Measurements from ENCODE around the gene HPCAL4. TPM values are rescaled to one million over a fixed set of nuclear protein-coding genes. Genes with fewer than 3 reads are reported as not detected.
A peak's percentile ranks its signal among the peaks of the same experiment; 100 is the strongest.

HPCAL4 gene
- total RNA-seq, 1 donor from 2014 or later = 0.05 TPM

DNA sequence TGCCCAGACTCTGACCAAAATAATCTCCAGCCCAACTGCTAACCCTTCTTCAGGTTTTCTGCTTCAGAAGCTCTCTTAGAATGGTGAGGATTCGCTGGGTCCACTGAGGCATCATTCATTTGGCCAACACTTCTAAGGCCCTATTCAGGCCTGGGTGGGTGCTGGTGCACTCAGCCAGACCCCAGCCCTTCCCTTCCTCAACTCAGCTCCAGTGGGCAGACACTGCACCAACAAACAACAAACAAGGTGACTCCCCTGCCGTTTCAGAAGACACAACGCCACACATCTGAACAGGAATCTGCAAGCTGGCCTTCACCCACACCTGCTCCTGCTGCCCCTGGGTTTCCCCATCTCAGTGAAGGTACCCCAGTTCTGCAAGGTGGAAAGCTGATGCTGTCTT lies 57.8 kb downstream of the HPCAL4 start:
- no peak for DNase-seq (ENCODE audit: low spot score)
- intact Hi-C loops (cut with DNase I) = no loop called here

DNA sequence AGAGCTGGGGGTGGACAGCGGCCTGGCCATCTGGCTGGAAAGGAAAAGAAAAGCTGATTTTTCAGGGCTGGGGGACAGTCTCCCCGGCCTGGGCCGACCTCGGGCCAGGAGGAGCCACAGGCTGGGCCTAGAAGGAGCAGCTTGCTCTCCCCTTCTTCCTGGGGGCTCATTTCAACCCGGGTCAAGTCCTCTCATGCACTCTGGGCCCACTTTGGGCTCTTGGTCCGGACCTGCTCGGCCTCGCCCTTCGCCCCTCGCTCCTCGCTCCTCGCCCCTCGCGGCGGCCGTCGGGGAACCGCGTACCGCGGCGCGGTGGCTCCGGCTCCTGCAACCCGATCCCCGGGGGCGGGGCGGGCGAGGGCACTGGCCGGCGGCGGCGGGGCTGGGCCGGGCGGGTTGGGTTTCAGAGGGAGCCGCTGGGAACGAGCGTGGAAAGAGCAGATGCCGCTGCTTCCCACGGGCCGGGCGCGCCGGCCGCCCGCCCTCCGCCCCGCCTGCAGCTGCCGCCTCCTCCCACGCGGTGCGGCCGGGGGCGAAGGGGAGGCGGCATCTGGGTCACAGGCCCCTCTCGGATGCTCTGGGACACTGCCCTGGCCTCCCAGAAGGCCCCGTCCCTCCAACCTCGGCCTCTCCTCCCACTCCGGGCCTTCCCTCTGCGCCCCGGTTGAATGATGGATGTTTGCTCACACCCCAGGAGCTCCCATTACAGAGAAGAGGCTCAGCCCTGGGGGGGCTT lies 58.4 kb downstream of the HPCAL4 start:
- peak; percentile 80 for DNase-seq (ENCODE audit: low spot score)
- intact Hi-C loops (cut with DNase I) = no loop called here

DNA sequence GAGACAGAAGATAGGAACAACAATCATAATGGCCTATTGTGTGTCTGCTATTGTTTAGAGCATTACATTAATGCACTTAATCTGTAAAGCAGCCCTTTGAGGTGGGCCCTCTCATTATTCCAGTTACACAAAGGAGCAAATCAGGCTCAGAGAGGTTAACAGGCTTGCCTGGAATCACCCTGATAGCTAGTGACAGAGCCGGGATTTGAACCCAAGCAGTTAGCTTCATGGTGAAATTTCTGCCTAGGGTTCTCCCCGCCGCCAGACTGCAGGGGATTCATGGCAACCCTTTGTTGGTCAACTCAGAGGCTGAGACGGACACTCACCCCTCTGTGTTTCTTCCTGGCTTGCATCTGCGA lies 58.9 kb downstream of the HPCAL4 start:
- intact Hi-C loops (cut with DNase I) = no loop called here
- no peak for DNase-seq (ENCODE audit: low spot score)

DNA sequence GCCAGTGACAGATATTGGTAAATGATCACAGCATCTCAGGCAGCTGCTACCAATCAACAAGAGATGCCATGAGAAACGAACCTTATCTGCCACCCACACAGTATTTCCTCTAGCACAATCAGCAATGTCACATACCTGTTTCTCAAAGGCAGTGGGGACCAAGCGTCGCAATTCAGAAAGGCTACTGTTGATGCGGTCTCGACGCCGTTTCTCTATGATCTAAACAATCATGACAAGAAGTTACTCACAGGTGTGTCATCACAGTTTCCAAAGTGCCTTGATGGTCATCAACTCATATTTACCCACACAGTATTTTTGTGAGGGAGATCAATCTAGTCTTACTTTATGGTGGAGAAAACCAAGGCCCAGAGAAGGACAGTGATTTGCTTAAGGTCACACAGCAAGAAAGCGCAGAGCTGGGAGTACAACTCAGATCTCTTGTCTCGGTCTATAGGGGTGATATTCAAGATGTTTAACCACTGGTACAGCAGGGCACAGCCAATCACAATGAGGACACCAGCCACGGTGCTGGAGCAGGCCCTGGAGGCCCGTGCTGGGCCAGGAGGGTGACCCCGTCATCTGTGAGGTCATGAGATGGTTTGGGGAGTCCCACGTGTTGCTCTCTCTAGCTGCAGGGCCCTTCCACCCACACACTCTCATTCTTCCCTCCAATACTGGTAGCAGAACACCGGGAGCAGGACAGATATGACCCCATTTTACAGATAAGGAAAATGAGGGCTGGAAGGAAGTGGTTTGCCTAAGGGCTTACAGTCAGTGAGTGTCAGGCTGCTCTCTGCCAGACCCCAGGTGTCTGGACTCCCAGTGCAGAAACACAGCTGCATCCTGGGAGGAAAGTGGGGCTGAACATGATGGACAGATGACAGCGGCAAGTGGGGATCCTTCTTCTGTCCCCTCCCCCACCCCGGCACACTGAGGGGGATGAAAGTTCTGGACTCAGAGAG lies 59.6 kb downstream of the HPCAL4 start:
- intact Hi-C loops (cut with DNase I) = no loop called here
- DNase-seq (ENCODE audit: low spot score) = no peak

DNA sequence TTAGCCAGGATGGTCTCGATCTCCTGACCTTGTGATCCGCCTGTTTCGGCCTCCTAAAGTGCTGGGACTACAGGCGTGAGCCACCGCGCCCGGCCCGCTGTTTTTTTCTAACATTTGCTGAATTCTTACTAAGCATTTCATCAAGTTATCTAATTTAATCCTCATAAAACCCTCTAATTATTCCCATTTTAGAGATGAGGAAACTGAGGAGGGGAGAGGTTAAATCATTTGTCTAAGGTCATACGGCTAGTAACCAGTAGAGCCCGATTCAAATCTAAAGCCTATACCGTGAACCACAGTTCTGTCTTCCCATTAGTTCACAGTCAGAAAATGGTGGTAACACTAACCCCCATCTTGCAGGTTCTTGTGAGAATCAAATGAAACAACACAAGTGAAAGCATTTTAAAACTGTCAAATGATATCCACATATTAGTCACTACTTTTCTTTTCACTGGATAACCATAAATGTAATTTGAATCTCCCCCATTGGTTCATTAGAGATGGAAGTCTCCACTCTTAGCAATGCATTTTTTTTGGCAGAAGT lies 62.4 kb downstream of the HPCAL4 start:
- intact Hi-C loops (cut with DNase I) = no loop called here
- no peak for DNase-seq (ENCODE audit: low spot score)

Other genes with a start within 250 kb of the HPCAL4 start
- 1.5 TPM for gene BMP8A, start 199.8 kb downstream of the HPCAL4 start, total RNA-seq
- gene PABPC4, start 114.6 kb downstream of the HPCAL4 start, total RNA-seq = 239 TPM
- 20.5 TPM for gene HEYL, start 51.8 kb downstream of the HPCAL4 start, total RNA-seq
- gene NT5C1A, start 19.3 kb downstream of the HPCAL4 start, total RNA-seq = 25.0 TPM
- 26.4 TPM for gene PPIE, start 47.4 kb upstream of the HPCAL4 start, total RNA-seq
- gene OXCT2, start 79.9 kb upstream of the HPCAL4 start, total RNA-seq = 1.3 TPM
- gene BMP8B, start 97.4 kb upstream of the HPCAL4 start, total RNA-seq = 0.62 TPM
- gene TRIT1, start 192.1 kb upstream of the HPCAL4 start, total RNA-seq = 16.6 TPM
- 0.35 TPM for gene MYCL, start 210.5 kb upstream of the HPCAL4 start, total RNA-seq

Data from cardiac septum (tissue), 1 donor.